Right renal cortex interstitium (tissue), 3 donors: ENCODE data around the gene COMP. TPM values are rescaled to one million over a fixed set of nuclear protein-coding genes. Genes with fewer than 3 reads are reported as not detected.

Source experiments
- DNase-seq, 3 donors: peaks; one replicate each; pipeline ENCODE4 v3.0.0-alpha.2; 2013; ENCODE audit warnings: low read depth in 3 of 3, low spot score in 2 of 3
- polyA plus RNA-seq, 3 donors: library from polyadenylated mRNA; unstranded; fragments of 120-200 nt; gene quantifications; one replicate each; pipeline ENCODE4 v1.2.1, GENCODE V29; 2013; ENCODE audit not compliant: insufficient read length in 3 of 3

COMP gene
- polyA plus RNA-seq, 3 donors: 0.04 to 0.10 (median 0.07) TPM

GRCh38 chr19:18804139-18804601, 13.1 kb upstream of the COMP start:
- no peak for DNase-seq

GRCh38 chr19:18803550-18804138, 12.5 kb upstream of the COMP start:
- no peak for DNase-seq

GRCh38 chr19:18802354-18802753, 11.2 kb upstream of the COMP start:
- DNase-seq: no peak

- no peak for DNase-seq
These were observed 9.5 kb upstream of the COMP start for GRCh38 chr19:18800636-18801035.

- DNase-seq: no peak
These were observed 9.0 kb upstream of the COMP start for GRCh38 chr19:18800079-18800478.

- no peak for DNase-seq
These were observed 8.4 kb upstream of the COMP start for GRCh38 chr19:18799389-18799970.

- DNase-seq: no peak
These were observed 7.6 kb upstream of the COMP start for GRCh38 chr19:18798384-18799352.

- DNase-seq: no peak
These were observed 5.1 kb upstream of the COMP start for GRCh38 chr19:18796239-18796638.

GRCh38 chr19:18795540-18795939, 4.4 kb upstream of the COMP start:
- DNase-seq: no peak

GRCh38 chr19:18794692-18795091, 3.6 kb upstream of the COMP start:
- DNase-seq: no peak

GRCh38 chr19:18794029-18794313, 2.9 kb upstream of the COMP start:
- DNase-seq: no peak

GRCh38 chr19:18793144-18794028, 2.3 kb upstream of the COMP start:
- no peak for DNase-seq

- DNase-seq: no peak
These were observed 1.6 kb upstream of the COMP start for GRCh38 chr19:18792661-18793060.

GRCh38 chr19:18791315-18791678, 192 bp upstream of the COMP start:
- DNase-seq: no peak

GRCh38 chr19:18789883-18790565, 1.1 kb downstream of the COMP start:
- DNase-seq: no peak

GRCh38 chr19:18789422-18789869, 1.7 kb downstream of the COMP start:
- no peak for DNase-seq

GRCh38 chr19:18788529-18789421, 2.3 kb downstream of the COMP start:
- no peak for DNase-seq

- peak in 2 of 3 donors; percentile 38 to 41 for DNase-seq
These were observed 5.7 kb downstream of the COMP start for GRCh38 chr19:18785179-18786124.
